K562 (cell line): ENCODE results near the gene EXOSC6. TPM values are rescaled to one million over a fixed set of nuclear protein-coding genes. Genes with fewer than 3 reads are reported as not detected.

Source experiments
- ERF ChIP-seq: fragments of 450-650 bp; formaldehyde crosslinking; IDR thresholded peaks from 2 replicates; pipeline ENCODE4 v1.4.0; 2020; ENCODE audit warnings: mild to moderate bottlenecking, mixed read lengths
- JUND ChIP-seq, 2 experiments: IDR thresholded peaks; 2 replicates in 1 of 2; 3 replicates in 1 of 2; pipeline ENCODE4 v1.6.1; 2011; ENCODE audit warnings: borderline replicate concordance in 2 of 2, low read depth in 2 of 2, low read length in 2 of 2, improper control_type of control experiment in 1 of 2, missing biosample characterization in 1 of 2, missing genetic modification characterization in 1 of 2, missing genetic modification reagents in 1 of 2
- SOX6 ChIP-seq: fragments of 450-650 bp; IDR thresholded peaks from 2 replicates; pipeline ENCODE4 v1.6.1; 2014; ENCODE audit warnings: mild to moderate bottlenecking
- YY1 ChIP-seq, 3 experiments: IDR thresholded peaks; 2 replicates each; pipeline ENCODE4 v1.6.1; 2011; ENCODE audit warnings: low read length in 2 of 3, mild to moderate bottlenecking in 2 of 3, moderate library complexity in 2 of 3, borderline replicate concordance in 1 of 3, control low read depth in 1 of 3, low read depth in 1 of 3; ENCODE audit not compliant: insufficient read depth in 3 of 3, insufficient replicate concordance in 2 of 3, control insufficient read depth in 1 of 3, insufficient read length in 1 of 3; ENCODE audit errors: extremely low read depth in 1 of 3
- ZBTB11 ChIP-seq, 3 experiments: fragments of 200-800 bp in 1 of 3; fragments of 250-450 bp in 1 of 3; fragments of 450-650 bp in 1 of 3; sonication (Bioruptor Pico) in 1 of 3; sonication (Bioruptor generic) in 1 of 3; formaldehyde crosslinking in 1 of 3; IDR thresholded peaks; 2 replicates each; pipeline versions ENCODE4 v1.6.1 to v1.8.0; 2016 to 2022; ENCODE audit warnings: mild to moderate bottlenecking in 2 of 3, missing genetic modification characterization in 2 of 3, missing compliant biosample characterization in 1 of 3, moderate library complexity in 1 of 3
- ZNF224 ChIP-seq: sonication (generic); formaldehyde crosslinking; IDR thresholded peaks from 2 replicates; pipeline ENCODE4 v1.8.0; 2022; ENCODE audit warnings: mild to moderate bottlenecking, missing genetic modification reagents
- ZNF717 ChIP-seq: fragments of 250-450 bp; sonication (Bioruptor Pico); IDR thresholded peaks from 2 replicates; pipeline ENCODE4 v1.5.0; 2021
- polyA plus RNA-seq, 8 experiments: library from polyadenylated mRNA; depleted of rRNA in 4 of 8; stranded (reverse) in 5 of 8; unstranded in 3 of 8; fragments of >200 nt; fragmentation: Nextera tagmentation in 2 of 8; fragmentation: Illumina TruSeq in 1 of 8; extraction: Ambion mirVana in 2 of 8; extraction: Trizol in 1 of 8; gene quantifications; 2 replicates each; pipeline versions ENCODE4 v1.2.1 to v1.2.3, GENCODE V29; 2011 to 2014; ENCODE audit warnings: inconsistent platforms in 1 of 8, missing spikeins in 1 of 8
- total RNA-seq, 7 experiments: library from RNA; depleted of rRNA in 6 of 7; stranded (reverse); fragments of >200 nt in 6 of 7; fragmentation: Illumina TruSeq in 2 of 7; extraction: Trizol in 2 of 7; gene quantifications; 2 replicates each; pipeline versions ENCODE4 v1.2.1 to v1.2.3, GENCODE V29; 2011 to 2021; ENCODE audit warnings: low replicate concordance in 1 of 7
- TF ChIP-seq, protein P1 (sequence below): fragments of 250-450 bp; sonication (Bioruptor Pico); IDR thresholded peaks from 2 replicates; pipeline ENCODE4 v1.4.0; 2020
- TF ChIP-seq, protein P2 (sequence below): fragments of 450-650 bp; formaldehyde crosslinking; IDR thresholded peaks from 2 replicates; pipeline ENCODE4 v1.4.0; 2020; ENCODE audit warnings: mild to moderate bottlenecking, moderate library complexity
- TF ChIP-seq, protein P3 (sequence below): fragments of 250-450 bp; sonication (Bioruptor Pico); IDR thresholded peaks from 2 replicates; pipeline ENCODE4 v1.9.0; 2021; ENCODE audit warnings: mild to moderate bottlenecking, inconsistent platforms

EXOSC6 gene
- total and polyA plus RNA-seq, 9 of the 15 experiments (the other 6 are each of a cell fraction or from before 2014, with no cell fraction given) = 9.2 to 29.0 (median 15.6) TPM

GRCh38 chr16:70251629-70252354 is at the start of gene EXOSC6 (continued):
- TF ChIP-seq, protein P1, sequence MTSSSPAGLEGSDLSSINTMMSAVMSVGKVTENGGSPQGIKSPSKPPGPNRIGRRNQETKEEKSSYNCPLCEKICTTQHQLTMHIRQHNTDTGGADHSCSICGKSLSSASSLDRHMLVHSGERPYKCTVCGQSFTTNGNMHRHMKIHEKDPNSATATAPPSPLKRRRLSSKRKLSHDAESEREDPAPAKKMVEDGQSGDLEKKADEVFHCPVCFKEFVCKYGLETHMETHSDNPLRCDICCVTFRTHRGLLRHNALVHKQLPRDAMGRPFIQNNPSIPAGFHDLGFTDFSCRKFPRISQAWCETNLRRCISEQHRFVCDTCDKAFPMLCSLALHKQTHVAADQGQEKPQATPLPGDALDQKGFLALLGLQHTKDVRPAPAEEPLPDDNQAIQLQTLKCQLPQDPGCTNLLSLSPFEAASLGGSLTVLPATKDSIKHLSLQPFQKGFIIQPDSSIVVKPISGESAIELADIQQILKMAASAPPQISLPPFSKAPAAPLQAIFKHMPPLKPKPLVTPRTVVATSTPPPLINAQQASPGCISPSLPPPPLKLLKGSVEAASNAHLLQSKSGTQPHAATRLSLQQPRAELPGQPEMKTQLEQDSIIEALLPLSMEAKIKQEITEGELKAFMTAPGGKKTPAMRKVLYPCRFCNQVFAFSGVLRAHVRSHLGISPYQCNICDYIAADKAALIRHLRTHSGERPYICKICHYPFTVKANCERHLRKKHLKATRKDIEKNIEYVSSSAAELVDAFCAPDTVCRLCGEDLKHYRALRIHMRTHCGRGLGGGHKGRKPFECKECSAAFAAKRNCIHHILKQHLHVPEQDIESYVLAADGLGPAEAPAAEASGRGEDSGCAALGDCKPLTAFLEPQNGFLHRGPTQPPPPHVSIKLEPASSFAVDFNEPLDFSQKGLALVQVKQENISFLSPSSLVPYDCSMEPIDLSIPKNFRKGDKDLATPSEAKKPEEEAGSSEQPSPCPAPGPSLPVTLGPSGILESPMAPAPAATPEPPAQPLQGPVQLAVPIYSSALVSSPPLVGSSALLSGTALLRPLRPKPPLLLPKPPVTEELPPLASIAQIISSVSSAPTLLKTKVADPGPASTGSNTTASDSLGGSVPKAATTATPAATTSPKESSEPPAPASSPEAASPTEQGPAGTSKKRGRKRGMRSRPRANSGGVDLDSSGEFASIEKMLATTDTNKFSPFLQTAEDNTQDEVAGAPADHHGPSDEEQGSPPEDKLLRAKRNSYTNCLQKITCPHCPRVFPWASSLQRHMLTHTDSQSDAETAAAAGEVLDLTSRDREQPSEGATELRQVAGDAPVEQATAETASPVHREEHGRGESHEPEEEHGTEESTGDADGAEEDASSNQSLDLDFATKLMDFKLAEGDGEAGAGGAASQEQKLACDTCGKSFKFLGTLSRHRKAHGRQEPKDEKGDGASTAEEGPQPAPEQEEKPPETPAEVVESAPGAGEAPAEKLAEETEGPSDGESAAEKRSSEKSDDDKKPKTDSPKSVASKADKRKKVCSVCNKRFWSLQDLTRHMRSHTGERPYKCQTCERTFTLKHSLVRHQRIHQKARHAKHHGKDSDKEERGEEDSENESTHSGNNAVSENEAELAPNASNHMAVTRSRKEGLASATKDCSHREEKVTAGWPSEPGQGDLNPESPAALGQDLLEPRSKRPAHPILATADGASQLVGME (CRISPR knock-in tag) = peak; percentile 90
- TF ChIP-seq, protein P2, sequence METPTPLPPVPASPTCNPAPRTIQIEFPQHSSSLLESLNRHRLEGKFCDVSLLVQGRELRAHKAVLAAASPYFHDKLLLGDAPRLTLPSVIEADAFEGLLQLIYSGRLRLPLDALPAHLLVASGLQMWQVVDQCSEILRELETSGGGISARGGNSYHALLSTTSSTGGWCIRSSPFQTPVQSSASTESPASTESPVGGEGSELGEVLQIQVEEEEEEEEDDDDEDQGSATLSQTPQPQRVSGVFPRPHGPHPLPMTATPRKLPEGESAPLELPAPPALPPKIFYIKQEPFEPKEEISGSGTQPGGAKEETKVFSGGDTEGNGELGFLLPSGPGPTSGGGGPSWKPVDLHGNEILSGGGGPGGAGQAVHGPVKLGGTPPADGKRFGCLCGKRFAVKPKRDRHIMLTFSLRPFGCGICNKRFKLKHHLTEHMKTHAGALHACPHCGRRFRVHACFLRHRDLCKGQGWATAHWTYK (CRISPR knock-in tag) = peak; percentile 95
- peak; percentile 73; the same call in 1 of the 2 replicates for TF ChIP-seq JUND (IDR thresholded peaks at IDR 0.05; ENCODE audit: borderline replicate concordance, low read depth, low read length)
- no peak; the same call in 2 of the 3 replicates for TF ChIP-seq JUND (tag; IDR thresholded peaks at IDR 0.05; ENCODE audit: borderline replicate concordance, low read depth, low read length)
- TF ChIP-seq ZNF717 (CRISPR knock-in tag) = peak; percentile 87
- TF ChIP-seq, protein P3, sequence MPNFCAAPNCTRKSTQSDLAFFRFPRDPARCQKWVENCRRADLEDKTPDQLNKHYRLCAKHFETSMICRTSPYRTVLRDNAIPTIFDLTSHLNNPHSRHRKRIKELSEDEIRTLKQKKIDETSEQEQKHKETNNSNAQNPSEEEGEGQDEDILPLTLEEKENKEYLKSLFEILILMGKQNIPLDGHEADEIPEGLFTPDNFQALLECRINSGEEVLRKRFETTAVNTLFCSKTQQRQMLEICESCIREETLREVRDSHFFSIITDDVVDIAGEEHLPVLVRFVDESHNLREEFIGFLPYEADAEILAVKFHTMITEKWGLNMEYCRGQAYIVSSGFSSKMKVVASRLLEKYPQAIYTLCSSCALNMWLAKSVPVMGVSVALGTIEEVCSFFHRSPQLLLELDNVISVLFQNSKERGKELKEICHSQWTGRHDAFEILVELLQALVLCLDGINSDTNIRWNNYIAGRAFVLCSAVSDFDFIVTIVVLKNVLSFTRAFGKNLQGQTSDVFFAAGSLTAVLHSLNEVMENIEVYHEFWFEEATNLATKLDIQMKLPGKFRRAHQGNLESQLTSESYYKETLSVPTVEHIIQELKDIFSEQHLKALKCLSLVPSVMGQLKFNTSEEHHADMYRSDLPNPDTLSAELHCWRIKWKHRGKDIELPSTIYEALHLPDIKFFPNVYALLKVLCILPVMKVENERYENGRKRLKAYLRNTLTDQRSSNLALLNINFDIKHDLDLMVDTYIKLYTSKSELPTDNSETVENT (CRISPR knock-in tag) = peak; percentile 97
- peak; percentile 59 to 87 (median 62); a peak in 3 of 6 replicates for TF ChIP-seq ZBTB11 (CRISPR knock-in tag; IDR thresholded peaks at IDR 0.05)
- peak; percentile 95 for TF ChIP-seq ERF (CRISPR knock-in tag)
- peak; percentile 62 for TF ChIP-seq SOX6
- peak; percentile 22 to 90 (median 82) for TF ChIP-seq YY1 (IDR thresholded peaks at IDR 0.05; ENCODE audit: borderline replicate concordance in 1 of 3, control insufficient read depth in 1 of 3, extremely low read depth in 1 of 3, insufficient read depth in 3 of 3, insufficient read length in 1 of 3, insufficient replicate concordance in 2 of 3, low read depth in 1 of 3, low read length in 2 of 3)
- 0 out of 2 replicates have a peak, but pooled peaks have one; percentile 13 for TF ChIP-seq ZNF224 (CRISPR knock-in tag)
